ENCODE measurements around the gene SLC44A1.

The SLC44A1 gene

DNA sequence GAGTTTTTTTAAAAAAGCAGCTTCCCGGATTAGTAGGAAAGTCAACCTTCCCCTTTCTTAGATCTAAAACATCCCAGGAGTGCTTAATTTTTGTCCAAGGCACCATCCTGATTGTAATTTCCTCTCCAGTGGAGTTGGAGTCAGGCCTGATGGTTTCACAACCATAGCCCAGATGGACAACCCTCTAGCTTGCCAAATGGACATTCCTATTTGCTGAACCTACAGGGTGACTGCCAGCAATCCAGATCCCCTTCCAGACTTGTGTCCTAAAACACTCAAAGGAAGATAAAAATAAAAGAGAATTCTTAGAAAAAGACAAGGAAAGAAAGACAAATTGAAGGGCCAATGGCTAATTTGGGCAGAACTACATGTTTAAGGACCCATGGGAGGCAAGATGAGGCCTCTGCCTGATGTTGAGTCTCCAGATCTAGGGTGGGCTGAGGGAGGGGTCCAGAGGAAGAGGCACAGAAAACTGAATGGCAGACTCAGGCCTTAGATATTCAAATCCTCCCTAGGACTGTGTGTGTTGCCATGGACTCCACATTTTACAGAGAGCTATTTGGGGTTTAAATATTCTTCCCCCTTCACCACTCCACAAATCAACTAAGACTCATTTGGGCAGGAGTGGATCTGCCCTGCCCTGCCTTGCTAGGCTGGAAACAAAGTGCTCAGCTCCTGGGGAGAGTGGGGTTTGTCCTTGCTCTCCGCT, 38.5 kb upstream of the SLC44A1 start:
- DNase-seq: peak; percentile 86 to 88
- TF ChIP-seq, protein P1, sequence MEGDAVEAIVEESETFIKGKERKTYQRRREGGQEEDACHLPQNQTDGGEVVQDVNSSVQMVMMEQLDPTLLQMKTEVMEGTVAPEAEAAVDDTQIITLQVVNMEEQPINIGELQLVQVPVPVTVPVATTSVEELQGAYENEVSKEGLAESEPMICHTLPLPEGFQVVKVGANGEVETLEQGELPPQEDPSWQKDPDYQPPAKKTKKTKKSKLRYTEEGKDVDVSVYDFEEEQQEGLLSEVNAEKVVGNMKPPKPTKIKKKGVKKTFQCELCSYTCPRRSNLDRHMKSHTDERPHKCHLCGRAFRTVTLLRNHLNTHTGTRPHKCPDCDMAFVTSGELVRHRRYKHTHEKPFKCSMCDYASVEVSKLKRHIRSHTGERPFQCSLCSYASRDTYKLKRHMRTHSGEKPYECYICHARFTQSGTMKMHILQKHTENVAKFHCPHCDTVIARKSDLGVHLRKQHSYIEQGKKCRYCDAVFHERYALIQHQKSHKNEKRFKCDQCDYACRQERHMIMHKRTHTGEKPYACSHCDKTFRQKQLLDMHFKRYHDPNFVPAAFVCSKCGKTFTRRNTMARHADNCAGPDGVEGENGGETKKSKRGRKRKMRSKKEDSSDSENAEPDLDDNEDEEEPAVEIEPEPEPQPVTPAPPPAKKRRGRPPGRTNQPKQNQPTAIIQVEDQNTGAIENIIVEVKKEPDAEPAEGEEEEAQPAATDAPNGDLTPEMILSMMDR (IDR thresholded peaks at IDR 0.05): no peak
- Histone ChIP-seq H3K9me3 (no peaks in the 10 kb centered on the region), H3K27ac (peak overlapping the region; percentile 83 to 86), H3K27me3 (no peaks in the 10 kb centered on the region), H3K4me1 (peaks cover 0 to 27% (median 13%) of the 10 kb centered on the region in 4 donors), H3K36me3 (no peaks in the 10 kb centered on the region), H3K4me3 (no peak overlapping the region)
- intact Hi-C loops (cut with DNase I; ENCODE audit: low total_unique reads): loop anchor here (5.0 kb wide), 1 partner anchor 49 kb away; no protein-coding TSS in a partner anchor

DNA sequence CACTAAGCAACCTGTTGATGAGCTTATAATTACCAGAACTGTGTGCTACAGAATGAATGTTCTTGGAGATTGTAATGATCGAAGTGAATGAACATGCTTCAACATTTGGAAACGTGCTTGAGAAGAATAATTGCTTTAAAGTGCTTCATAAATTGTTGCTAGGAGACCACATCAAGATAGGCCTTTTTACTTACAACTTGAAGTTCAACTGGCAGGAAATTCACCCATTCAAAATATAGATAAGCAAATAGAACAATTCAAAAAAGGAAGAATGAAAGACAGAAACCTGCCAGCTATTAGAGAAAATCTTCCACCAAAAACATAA, 38.0 kb upstream of the SLC44A1 start:
- DNase-seq: no peak
- no peak overlapping the region for H3K4me3 ChIP-seq
- H3K9me3 ChIP-seq: no peaks in the 10 kb centered on the region
- H3K36me3 ChIP-seq: no peaks in the 10 kb centered on the region
- peak overlapping the region; percentile 83 to 86 for H3K27ac ChIP-seq
- H3K27me3 ChIP-seq: no peaks in the 10 kb centered on the region
- peaks cover 0 to 27% (median 13%) of the 10 kb centered on the region in 4 donors for H3K4me1 ChIP-seq
- TF ChIP-seq, protein P1 (IDR thresholded peaks at IDR 0.05): no peak
- intact Hi-C loops (cut with DNase I; ENCODE audit: low total_unique reads): loop anchor here (5.0 kb wide), 1 partner anchor 49 kb away; no protein-coding TSS in a partner anchor

DNA sequence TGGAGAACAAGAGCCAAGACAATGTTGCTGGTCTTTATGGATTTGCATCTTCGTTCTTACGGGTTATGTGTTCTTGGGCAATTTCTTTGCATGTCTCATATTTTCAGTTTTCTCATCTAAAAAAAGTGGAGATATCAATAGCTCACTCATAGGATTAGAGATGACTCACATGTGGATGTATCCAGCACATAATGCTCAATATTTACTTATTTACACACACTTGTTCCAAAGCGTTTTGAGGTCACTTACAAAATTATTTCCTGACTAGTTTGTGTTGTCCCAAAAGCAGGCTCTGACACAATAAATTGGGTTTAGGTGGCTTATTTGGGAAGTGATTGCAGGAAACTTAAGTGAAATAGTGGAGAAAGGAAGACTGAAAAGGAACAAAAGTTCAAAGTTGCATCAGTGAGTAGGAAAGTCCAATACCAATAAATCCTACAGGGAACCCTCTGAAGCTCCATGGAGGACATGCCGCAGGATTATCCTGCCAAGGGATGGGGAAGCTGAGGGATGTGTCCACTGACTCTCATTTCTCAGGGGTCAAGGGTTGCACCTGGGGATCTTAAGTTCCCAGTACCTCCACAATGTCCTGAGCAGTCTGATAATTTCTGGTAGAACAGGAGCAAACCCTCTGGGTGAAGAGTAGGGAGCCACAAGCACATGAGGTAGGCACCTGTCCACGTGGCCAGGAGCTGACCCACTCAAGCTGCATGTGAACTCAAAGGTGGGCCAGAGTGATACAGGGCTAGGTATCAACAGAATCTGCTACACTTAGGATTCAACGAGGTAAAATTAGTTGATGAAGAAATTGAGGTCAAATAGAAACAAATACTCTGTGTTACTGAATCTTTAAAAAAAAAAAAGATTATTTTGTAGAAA, 37.4 kb upstream of the SLC44A1 start:
- peak overlapping the region; percentile 83 to 86 for H3K27ac ChIP-seq
- intact Hi-C loops (cut with DNase I; ENCODE audit: low total_unique reads): loop anchor here (5.0 kb wide), 1 partner anchor 50 kb away; no protein-coding TSS in a partner anchor

DNA sequence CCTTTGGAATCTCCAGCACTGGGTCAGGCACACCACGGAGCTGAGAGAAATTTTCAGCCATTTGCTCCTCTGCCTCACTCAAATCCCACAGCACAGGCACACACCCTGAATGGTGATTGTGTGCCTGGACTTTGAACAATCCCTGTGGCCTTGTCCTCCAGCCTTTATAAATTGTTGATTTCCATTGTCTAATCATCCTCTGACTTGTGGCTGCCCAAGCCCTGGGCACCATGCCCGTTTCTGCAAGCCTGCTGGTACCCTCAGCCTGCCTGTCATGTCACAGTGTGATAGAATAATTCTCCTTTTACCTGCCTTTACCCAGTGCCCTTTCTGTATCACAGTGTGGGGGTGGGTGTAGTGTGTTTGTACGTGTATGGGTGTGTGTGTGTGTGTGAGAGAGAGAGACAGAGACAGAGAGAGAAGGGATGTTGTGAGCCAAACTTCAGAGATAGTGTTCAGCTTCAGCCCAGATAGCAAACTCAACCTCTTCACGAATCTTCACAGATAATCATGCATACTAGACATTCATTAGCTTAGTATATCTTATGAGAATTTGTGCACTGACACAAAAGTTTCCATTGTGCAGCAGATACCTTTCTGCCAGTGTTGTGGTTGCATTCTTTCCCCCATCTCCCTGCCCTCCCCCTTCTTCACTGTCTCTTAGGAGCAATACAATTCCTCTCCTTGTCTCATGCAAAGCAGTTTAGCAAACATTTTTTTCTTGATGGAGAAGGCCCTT, 27.8 kb upstream of the SLC44A1 start:
- Histone ChIP-seq H3K36me3 (no peaks in the 10 kb centered on the region), H3K27ac (no peak overlapping the region), H3K9me3 (no peaks in the 10 kb centered on the region), H3K27me3 (no peaks in the 10 kb centered on the region), H3K4me3 (no peak overlapping the region), H3K4me1 (no peaks in the 10 kb centered on the region)
- TF ChIP-seq, protein P1 (IDR thresholded peaks at IDR 0.05): no peak
- no peak for DNase-seq
- intact Hi-C loops (cut with DNase I; ENCODE audit: low total_unique reads): no loop called here

More for the DNA sequence above, 37.4 kb upstream of the SLC44A1 start:
- Histone ChIP-seq H3K9me3 (no peaks in the 10 kb centered on the region), H3K4me3 (no peak overlapping the region), H3K4me1 (peaks cover 0 to 27% (median 13%) of the 10 kb centered on the region in 4 donors), H3K27me3 (no peaks in the 10 kb centered on the region), H3K36me3 (no peaks in the 10 kb centered on the region)
- DNase-seq: peak in 1 of 2 donors; percentile 40
- TF ChIP-seq, protein P1 (IDR thresholded peaks at IDR 0.05): no peak

DNA sequence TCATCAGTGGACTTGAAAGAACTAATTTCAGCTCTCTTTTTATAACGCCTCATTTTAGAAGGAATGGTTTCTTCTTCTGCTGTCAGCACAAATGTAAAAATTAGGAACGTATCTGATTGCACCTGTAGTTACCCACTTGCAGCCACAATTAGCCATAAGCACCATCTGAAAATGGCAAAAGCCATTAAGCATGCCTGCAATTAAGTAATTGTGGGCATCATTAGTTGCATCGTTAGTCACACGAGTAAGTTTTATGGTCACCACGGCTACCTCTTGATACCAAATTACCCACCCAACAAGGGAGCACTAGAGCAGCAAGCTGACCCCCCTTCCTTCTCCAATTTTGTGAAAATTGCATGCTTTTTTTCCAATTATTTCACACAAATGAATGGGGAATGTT, 25.8 kb upstream of the SLC44A1 start:
- Histone ChIP-seq H3K4me3 (no peak overlapping the region), H3K4me1 (no peaks in the 10 kb centered on the region), H3K9me3 (peaks cover 0 to 8% (median 7%) of the 10 kb centered on the region in 3 donors), H3K27ac (no peak overlapping the region), H3K27me3 (no peaks in the 10 kb centered on the region), H3K36me3 (no peaks in the 10 kb centered on the region)
- intact Hi-C loops (cut with DNase I; ENCODE audit: low total_unique reads): no loop called here
- no peak for DNase-seq
- TF ChIP-seq, protein P1 (IDR thresholded peaks at IDR 0.05): no peak
